ENCODE data around the gene FLT4. TPM values are rescaled to one million over a fixed set of nuclear protein-coding genes. Genes with fewer than 3 reads are reported as not detected.

FLT4 gene
- total and polyA plus RNA-seq, 9 of the 15 experiments (the other 6 are each of a cell fraction or from before 2014, with no cell fraction given) = 0.01 to 0.42 (median 0.14) TPM; not detected in 2

DNA sequence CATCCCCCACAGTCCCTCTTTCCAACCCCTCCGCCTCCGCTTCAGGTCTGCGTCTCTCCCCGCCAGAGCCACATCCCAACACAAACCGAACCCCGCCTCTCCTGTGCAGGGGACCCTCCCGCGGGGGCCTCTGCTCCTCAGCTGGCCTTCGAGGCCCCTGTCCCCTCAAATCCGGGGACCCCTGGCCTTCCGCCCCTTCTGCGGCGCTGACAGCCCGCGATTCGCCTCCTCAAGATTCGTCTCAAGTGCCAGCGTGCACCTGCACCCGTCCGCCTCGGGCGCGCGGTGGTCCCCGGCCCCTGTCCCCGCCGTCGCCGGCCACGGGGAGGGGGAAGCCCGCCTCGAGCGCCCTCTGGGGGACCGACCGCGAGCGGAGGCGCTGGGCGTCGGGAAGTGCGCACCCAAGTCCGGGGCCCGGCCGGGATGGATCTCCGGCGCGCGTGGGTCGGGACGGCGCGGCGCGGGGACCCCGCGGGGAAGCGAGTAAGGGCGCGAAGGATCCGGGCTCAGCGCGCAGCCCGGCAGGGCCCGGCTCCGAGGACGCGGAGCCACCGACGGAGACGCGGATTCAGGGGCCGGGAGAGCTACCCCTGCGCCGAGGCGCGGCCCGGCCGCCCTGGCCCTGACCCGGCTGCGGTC is 623 bp downstream of the FLT4 start (continued):
- TF ChIP-seq ZNF76 (CRISPR knock-in tag; IDR thresholded peaks at IDR 0.05; ENCODE audit: borderline replicate concordance) = no peak
- peak; percentile 77; the same call in 1 of the 2 replicates for TF ChIP-seq ZBTB7A (IDR thresholded peaks at IDR 0.05; ENCODE audit: borderline replicate concordance, control insufficient read depth, low read depth, low read length)

DNA sequence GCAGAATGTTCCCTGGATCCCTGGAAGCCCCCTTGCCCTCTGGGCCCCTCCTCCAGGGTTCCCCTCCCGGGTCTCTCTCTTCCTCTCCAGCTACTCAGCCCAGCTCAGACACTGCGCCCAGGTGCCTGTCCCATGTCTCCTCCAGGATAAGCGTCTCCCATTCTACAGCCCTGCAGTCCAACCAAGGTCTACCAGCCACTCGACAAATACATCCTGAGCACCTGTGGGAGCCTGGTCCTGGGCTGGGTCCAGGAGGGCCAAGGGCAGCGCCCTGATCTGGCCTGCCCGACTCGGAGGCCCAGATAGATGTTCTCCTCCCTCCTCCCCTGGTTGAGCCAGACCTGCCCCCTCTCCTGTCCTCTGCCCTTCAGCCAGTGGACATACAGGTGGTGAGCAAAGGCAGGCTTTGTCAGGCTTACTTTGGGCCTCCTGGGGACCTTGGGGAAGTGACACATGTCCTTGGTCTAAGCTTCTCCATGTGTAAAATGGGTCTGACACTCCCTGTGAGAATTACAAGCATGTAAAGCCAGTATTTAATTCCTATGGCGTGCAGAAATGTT is 1.4 kb downstream of the FLT4 start:
- TF ChIP-seq FOXP1 (CRISPR knock-in tag; IDR thresholded peaks at IDR 0.05) = no peak
- WGBS (ENCODE audit: insufficient coverage, low coverage, missing lambda C conversion rate) = 11% methylated on average over 8 of the region's 8 CpGs
- Histone ChIP-seq H3K4me2 (ENCODE audit: insufficient read depth, low read length) (no peak overlapping the region), H2AFZ (ENCODE audit: low read depth, low read length) (no peak overlapping the region), H3K27ac (ENCODE audit: extremely low read depth, low read depth, low read length) (no peak overlapping the region), H3K9ac (ENCODE audit: insufficient read depth in 1 of 2, low read depth in 2 of 2, low read length in 2 of 2) (no peak overlapping the region), H3K4me3 (no peak overlapping the region), H3K9me3 (replicated peaks; ENCODE audit: control insufficient read depth, insufficient read depth, low read depth, low read length) (no peaks in the 10 kb centered on the region; the same call in 1 of the 2 replicates), H4K20me1 (replicated peaks; ENCODE audit: control insufficient read depth, insufficient read depth, low read length) (peaks cover 13% of the 10 kb centered on the region), H3K4me1 (replicated peaks in 1 of 2; ENCODE audit: control insufficient read depth in 2 of 2, insufficient read depth in 2 of 2, low read length in 2 of 2) (peaks cover 7 to 30% of the 10 kb centered on the region in 2 experiments; a peak in 4 of 5 replicates), H3K27me3 (ENCODE audit: control insufficient read depth in 2 of 2, insufficient read depth in 2 of 2, low read length in 2 of 2) (peaks cover 53 to 92% of the 10 kb centered on the region in 2 experiments), H3K79me2 (ENCODE audit: control insufficient read depth, insufficient read depth, low read length) (no peaks in the 10 kb centered on the region), H3K9me1 (ENCODE audit: control insufficient read depth, insufficient read depth, low read length) (no peaks in the 10 kb centered on the region), H3K36me3 (ENCODE audit: control insufficient read depth, insufficient read depth, low read length) (no peaks in the 10 kb centered on the region)
- intact Hi-C loops (cut with micrococcal nuclease) = no loop called here
- DNase-seq (ENCODE audit: extremely low read depth in 1 of 4, low spot score in 3 of 4) (peak in 2 of 4 experiments; percentile 7 to 10), ATAC-seq (no peak), FAIRE-seq (no peak)
- CTCF ChIA-PET (ENCODE audit: low intra/inter-chr PET ratio) = no interaction called here
- in situ Hi-C loops (cut with MboI) = no loop called here
- POLR2A ChIA-PET = interaction anchor here (0.6 kb wide), 1 partner anchor 470 kb away, joined by 3 read pairs; no protein-coding TSS in a partner anchor
- no TSS peak for BruUV-seq (replicated peaks)
